GM18499 (cell line): ENCODE data around the gene OR6C70.

Source experiments
- ATAC-seq: cut with Tn5 transposase; IDR thresholded peaks from one replicate; pipeline ENCODE4 v1.9.1; 2021; ENCODE audit warnings: moderate number of reproducible peaks; ENCODE audit not compliant: insufficient read depth, unreplicated experiment

OR6C70 gene

GRCh38 chr12:55420307-55420962, 49.5 kb downstream of the OR6C70 start:
- ATAC-seq = no peak
